Superior temporal gyrus (tissue), 1 donor: ENCODE measurements around the gene XRCC4.

Experiments
- DNase-seq: peaks from one replicate; pipeline ENCODE4 v3.0.0-alpha.2; 2016; ENCODE audit errors: extremely low spot score

Gene XRCC4

GRCh38 chr5:83115816-83116215 lies 38.5 kb downstream of the XRCC4 start:
- no peak for DNase-seq

- no peak for DNase-seq
These were observed 41.1 kb downstream of the XRCC4 start for GRCh38 chr5:83118471-83118870.

- no peak for DNase-seq
These were observed 41.6 kb downstream of the XRCC4 start for GRCh38 chr5:83118976-83119375.

GRCh38 chr5:83124593-83124992 lies 47.2 kb downstream of the XRCC4 start:
- no peak for DNase-seq

GRCh38 chr5:83125560-83125959 lies 48.2 kb downstream of the XRCC4 start:
- DNase-seq = no peak

GRCh38 chr5:83126501-83126900 lies 49.2 kb downstream of the XRCC4 start:
- no peak for DNase-seq

GRCh38 chr5:83133797-83134196 lies 56.5 kb downstream of the XRCC4 start:
- DNase-seq = no peak

- DNase-seq = no peak
These were observed 65.2 kb downstream of the XRCC4 start for GRCh38 chr5:83142526-83142925.

- no peak for DNase-seq
These were observed 67.9 kb downstream of the XRCC4 start for GRCh38 chr5:83145241-83145640.

GRCh38 chr5:83145882-83146331 lies 68.6 kb downstream of the XRCC4 start:
- no peak for DNase-seq

- no peak for DNase-seq
These were observed 69.1 kb downstream of the XRCC4 start for GRCh38 chr5:83146441-83146840.

GRCh38 chr5:83147593-83147992 lies 70.2 kb downstream of the XRCC4 start:
- DNase-seq = no peak

GRCh38 chr5:83148370-83148769 lies 71.0 kb downstream of the XRCC4 start:
- no peak for DNase-seq

GRCh38 chr5:83149671-83150070 lies 72.3 kb downstream of the XRCC4 start:
- no peak for DNase-seq

- DNase-seq = no peak
These were observed 74.5 kb downstream of the XRCC4 start for GRCh38 chr5:83151821-83152220.

- peak; percentile 76 for DNase-seq
These were observed 75.6 kb downstream of the XRCC4 start for GRCh38 chr5:83152996-83153395.

- DNase-seq = no peak
These were observed 78.7 kb downstream of the XRCC4 start for GRCh38 chr5:83156001-83156400.

GRCh38 chr5:83157163-83157562 lies 79.8 kb downstream of the XRCC4 start:
- no peak for DNase-seq

GRCh38 chr5:83162601-83163000 lies 85.3 kb downstream of the XRCC4 start:
- DNase-seq = no peak

GRCh38 chr5:83167538-83167937 lies 90.2 kb downstream of the XRCC4 start:
- no peak for DNase-seq

GRCh38 chr5:83169571-83170337 lies 92.4 kb downstream of the XRCC4 start:
- DNase-seq = no peak

GRCh38 chr5:83172011-83172410 lies 94.7 kb downstream of the XRCC4 start:
- no peak for DNase-seq

GRCh38 chr5:83172655-83173054 lies 95.3 kb downstream of the XRCC4 start:
- DNase-seq = no peak

- DNase-seq = no peak
These were observed 96.5 kb downstream of the XRCC4 start for GRCh38 chr5:83173826-83174225.
